C1 segment of cervical spinal cord (tissue), 14 donors: Measurements from ENCODE around the gene GRHL3.
"Not testable (repeated sequence)": the region's sequence is repeated elsewhere in the genome, so short reads cannot be mapped to it uniquely, and the experiment has no call there.

Experiments used
- DNase-seq, 14 donors: peaks; one replicate each; lab custom pipeline; 2025; lab: John Stamatoyannopoulos, UW

Gene GRHL3

DNA sequence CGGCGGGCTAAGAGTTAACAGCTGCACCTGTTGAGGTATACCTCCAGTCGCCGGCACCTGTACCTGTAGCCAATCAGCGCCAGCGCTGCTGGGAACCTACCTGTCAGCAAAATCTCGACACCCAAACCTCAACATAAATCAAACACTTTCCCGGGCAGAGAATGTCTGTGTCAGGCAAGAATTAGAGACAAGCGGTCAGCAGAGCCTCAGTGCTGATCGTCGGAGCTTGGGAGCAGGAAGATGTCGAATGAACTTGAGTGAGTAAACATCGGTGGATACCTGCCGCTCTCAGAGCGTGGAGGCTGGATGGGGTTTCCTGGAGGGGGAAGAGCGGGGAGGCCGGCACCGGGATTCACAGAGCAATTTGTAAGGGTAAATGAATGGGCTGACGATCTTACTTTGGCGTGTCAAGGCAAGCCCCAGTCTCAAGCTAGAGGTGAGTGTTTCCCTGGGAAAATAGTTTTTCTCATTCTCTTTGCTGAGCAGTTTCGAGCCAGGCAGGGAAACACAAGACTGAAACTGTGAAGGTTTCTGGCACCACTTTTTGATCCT is at the start of gene GRHL3:
TSS of gene GRHL3 (plus strand) at position 46 of the 552 bp plus-strand sequence. CDS start at position 241, 195 bp downstream.
- peak in 3 of 14 donors; percentile 7 to 26 (median 24) for DNase-seq

- not testable (repeated sequence) for DNase-seq
These were observed 44.7 kb upstream of the GRHL3 start for GRCh38 chr1:24274203-24275103.

- no peak for DNase-seq
These were observed 44.1 kb upstream of the GRHL3 start for GRCh38 chr1:24275104-24275410.

DNA sequence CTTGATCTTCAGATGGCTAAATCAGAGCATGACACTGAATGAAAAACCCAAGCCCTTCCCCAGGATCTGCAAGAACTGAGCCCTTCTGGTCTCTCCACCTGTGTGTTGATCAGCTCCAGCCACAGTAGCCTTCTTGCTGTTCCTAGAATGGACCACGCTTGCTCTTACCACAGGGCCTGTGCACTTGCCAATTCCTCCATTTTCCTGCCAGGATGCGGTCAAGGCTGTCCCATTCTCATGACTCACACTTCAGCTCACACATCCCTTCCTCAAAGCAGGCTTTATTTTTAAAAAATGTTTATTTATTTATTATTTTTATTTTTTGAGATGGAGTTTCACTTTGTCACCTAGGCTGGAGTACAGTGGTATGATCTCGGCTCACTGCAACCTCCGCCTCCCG is 43.6 kb upstream of the GRHL3 start:
- no peak for DNase-seq

- no peak for DNase-seq
These were observed 42.4 kb upstream of the GRHL3 start for GRCh38 chr1:24276791-24277190.

DNA sequence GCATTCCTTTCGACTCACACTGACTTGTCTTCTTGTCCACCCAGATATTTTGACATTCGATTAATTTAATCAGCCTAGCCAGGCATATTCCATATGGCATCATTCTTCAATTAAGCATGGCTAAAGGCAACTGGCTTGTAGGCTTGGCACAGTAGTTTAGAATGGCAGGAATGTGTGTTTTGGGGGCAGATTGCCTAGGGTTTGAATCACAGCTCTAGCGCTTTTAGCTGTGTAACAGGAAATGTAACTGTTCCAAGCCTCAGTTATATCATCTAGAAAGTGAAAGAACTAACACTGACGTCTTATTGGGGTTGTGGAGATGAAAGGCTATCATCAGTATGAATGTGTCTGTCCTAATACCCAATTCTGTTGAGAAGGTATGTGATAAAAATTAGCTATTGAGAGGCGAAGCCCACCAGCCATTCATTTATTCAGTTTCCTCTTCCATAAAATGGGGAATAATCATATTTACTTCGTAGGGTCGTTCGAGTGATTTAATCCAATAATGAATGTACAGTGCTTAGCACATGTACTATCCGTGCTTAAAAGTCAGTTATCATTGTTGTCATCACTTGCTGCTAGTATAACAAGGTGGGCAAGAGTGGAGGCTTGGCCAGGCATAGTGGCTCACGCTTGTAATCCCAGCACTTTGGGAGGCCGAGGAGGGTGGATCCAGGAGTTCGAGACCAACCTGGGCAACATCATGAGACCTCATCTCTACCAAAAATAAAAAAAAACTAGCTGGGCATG is 41.6 kb upstream of the GRHL3 start:
- no peak for DNase-seq

DNA sequence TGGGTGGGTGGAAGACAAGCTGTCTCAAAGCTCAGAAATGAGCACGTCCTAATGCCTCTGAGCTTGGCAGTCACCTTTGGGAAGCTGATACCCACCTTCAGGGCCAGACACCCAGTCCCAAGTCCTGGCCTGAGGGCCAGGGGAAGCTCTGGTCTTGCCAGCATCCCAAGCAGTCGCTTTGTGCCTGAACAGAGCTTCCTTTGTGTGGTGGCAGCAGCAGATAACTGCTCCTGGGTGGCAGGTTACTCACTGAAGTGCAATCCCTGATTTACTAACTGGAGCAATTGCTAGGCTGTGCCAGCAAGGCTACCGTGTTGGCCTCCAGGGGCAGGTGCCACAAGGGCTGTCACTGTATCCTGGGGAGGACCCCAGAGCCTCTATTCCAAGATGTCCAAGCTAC is 40.4 kb upstream of the GRHL3 start:
- DNase-seq = no peak

DNA sequence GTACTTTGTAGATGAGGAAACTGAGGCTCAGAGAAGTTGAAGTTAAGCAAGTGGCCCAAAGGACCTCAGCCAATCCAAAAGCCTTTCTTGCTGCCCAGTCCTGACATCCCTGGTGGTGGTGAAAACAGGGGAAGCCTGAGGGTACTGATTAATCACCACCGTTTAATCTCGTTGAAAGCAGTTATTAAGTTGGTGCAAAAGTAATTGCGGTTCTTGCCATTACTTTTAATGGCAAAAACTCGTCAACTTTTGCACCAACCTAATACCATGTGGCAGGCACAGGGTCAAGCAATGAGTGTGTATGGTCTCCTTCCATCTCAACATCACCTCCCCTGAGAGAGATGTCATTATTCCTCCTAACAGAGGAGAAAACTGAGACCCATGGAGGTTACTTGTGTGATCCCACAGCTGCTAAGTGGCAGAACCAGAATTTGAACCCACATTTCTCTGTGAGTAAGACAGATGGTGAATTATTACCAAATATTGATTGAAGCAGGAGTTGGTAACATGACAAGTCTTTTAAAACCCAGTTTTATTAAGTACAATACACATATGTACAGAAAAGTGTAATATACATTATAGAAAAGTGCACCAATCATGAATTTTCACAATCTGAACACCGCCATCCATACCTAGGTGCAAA is 39.4 kb upstream of the GRHL3 start:
- DNase-seq = no peak

DNA sequence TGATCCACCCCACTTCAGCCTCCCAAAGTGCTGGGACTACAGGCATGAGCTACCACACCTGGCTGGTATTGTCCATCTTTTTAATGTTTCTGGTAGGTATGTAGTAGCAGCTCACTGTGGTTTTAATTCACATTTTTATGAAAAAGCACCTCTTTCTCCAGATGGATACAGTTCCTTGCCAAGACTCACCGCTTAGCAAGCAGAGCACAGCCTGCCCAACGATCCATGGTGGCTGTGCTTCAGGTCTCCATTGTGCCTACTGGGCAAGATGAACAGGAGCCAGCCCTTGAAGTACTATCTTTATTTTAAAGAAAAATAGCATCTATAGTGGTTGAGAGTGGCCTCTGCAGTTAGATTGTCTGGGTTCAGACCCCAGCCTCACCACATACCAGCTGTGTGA is 37.6 kb upstream of the GRHL3 start:
- peak in 1 of 14 donors; percentile 78 for DNase-seq

GRCh38 chr1:24282491-24282890 is 36.7 kb upstream of the GRHL3 start:
- DNase-seq = no peak

GRCh38 chr1:24283326-24284155 is 35.6 kb upstream of the GRHL3 start:
- DNase-seq = no peak

GRCh38 chr1:24284156-24284471 is 35.0 kb upstream of the GRHL3 start:
- DNase-seq = no peak

- no peak for DNase-seq
These were observed 33.9 kb upstream of the GRHL3 start for GRCh38 chr1:24285231-24285630.

- DNase-seq = no peak
These were observed 32.7 kb upstream of the GRHL3 start for GRCh38 chr1:24286246-24287010.

DNA sequence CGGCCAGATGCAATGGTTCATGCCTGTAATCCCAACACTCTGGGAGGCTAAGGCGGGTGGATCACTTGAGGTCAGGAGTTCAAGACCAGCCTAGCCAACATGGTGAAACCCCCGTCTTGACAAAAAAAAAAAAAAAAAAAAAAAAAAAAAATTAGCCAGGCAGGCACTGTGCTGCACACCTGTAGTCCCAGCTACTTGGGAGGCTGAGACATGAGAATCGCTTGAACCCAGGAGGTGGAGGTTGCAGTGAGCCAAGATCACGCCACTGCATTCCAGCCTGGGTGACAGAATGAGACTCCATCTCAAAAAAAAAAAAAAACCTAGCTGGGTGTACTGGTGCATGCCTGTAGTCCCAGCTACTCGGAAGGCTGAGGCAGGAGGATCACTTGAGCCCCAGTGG is 31.4 kb upstream of the GRHL3 start:
- not testable (repeated sequence) for DNase-seq

GRCh38 chr1:24288479-24288878 is 30.7 kb upstream of the GRHL3 start:
- DNase-seq = no peak

DNA sequence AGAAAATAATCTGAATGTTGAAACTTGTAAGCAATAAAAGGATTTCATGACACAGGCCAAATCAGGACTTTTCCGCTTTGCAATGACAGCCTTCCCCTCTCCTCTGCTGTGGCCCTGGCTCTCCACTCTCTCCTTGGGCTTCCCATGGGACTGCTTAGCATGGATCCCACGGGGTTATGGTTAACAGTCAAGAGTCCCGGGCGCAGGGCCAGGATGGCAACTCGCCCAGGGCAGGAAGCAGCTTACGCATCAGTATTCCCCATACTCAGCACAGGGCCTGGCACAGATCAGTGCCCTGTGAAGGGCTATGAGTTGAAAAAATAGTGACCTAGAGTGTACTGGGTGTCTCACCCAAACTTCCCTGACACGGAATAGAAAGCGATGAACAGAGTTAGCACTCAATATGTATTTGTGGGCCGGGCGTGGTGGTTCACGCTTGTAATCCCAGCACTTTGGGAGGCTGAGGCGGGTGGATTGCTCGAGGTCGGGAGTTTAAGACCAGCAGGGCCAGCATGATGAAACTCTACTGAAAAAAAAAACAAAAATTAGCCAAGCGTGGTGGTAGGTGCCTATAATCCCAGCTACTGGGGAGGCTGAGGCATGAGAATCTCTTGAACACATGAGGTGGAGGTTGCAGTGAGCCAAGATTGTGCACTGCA is 29.1 kb upstream of the GRHL3 start:
- peak in 12 of 14 donors; percentile 27 to 95 (median 76) for DNase-seq

- DNase-seq = no peak
These were observed 28.1 kb upstream of the GRHL3 start for GRCh38 chr1:24290933-24291487.

DNA sequence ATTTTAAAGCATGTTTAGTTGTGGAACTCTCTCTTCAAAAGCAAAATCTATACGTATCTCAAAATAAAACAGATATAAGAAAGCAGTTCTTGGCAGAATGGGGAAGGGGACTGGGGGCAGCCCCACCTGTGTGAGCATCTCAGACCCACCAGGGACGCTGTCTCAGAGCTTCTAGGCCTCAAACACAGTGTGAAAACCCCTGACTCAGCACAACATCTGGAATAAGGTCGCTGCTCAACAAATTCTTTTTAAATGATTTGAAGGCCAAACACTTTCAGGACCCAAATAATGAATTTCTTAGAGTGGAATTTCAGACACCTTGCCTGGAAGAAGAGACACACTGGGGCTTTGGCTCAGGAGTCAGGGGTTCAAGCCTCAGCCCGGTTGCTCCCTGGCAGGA is 27.1 kb upstream of the GRHL3 start:
- DNase-seq = no peak

DNA sequence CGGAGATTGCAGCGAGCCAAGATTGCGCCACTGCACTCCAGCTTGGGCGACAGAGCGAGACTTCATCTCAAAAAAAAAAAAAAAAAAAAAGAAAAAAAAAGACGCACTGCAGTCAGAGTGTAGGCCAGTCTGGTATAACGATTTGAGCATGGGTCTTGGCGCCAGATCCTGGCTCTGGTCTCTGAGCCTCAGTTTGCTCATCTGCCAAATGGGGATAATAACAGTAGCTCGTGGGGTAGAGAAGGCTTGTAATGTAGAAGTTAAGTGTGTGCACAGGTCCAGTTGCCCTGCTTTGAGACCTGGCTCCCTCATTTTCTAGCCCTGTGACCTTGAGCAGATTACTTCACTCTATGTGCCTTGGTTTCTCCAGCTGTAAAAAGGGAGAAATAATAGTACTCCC is 26.3 kb upstream of the GRHL3 start:
- no peak for DNase-seq
